GM19025 (cell line): ENCODE results near the gene ANXA5.

Experiments used
- ATAC-seq: cut with Tn5 transposase; IDR thresholded peaks from one replicate; pipeline ENCODE4 v1.9.1; 2021; ENCODE audit warnings: mild to moderate bottlenecking, low read depth, moderate library complexity; ENCODE audit not compliant: unreplicated experiment

The ANXA5 gene

GRCh38 chr4:121712783-121713182 is 16.0 kb upstream of the ANXA5 start:
- ATAC-seq = no peak

- ATAC-seq = no peak
These were observed 15.3 kb upstream of the ANXA5 start for GRCh38 chr4:121712001-121712651.

GRCh38 chr4:121711263-121712000 is 14.7 kb upstream of the ANXA5 start:
- peak; percentile 95 for ATAC-seq

GRCh38 chr4:121709766-121710405 is 13.1 kb upstream of the ANXA5 start:
- ATAC-seq = no peak

GRCh38 chr4:121707344-121707743 is 10.6 kb upstream of the ANXA5 start:
- ATAC-seq = no peak

- peak; percentile 33 for ATAC-seq
These were observed 9.8 kb upstream of the ANXA5 start for GRCh38 chr4:121706595-121707021.

GRCh38 chr4:121705521-121705920 is 8.7 kb upstream of the ANXA5 start:
- ATAC-seq = no peak

GRCh38 chr4:121702136-121702535 is 5.4 kb upstream of the ANXA5 start:
- ATAC-seq = no peak

- no peak for ATAC-seq
These were observed 4.5 kb upstream of the ANXA5 start for GRCh38 chr4:121701263-121701662.

- no peak for ATAC-seq
These were observed 1.5 kb upstream of the ANXA5 start for GRCh38 chr4:121698236-121698671.

GRCh38 chr4:121697564-121697963 is 784 bp upstream of the ANXA5 start:
- no peak for ATAC-seq

GRCh38 chr4:121696170-121696580 is 605 bp downstream of the ANXA5 start:
- ATAC-seq = peak; percentile 14

GRCh38 chr4:121693886-121694285 is 2.9 kb downstream of the ANXA5 start:
- ATAC-seq = no peak

GRCh38 chr4:121693450-121693849 is 3.3 kb downstream of the ANXA5 start:
- no peak for ATAC-seq

GRCh38 chr4:121692261-121692660 is 4.5 kb downstream of the ANXA5 start:
- no peak for ATAC-seq

- no peak for ATAC-seq
These were observed 6.8 kb downstream of the ANXA5 start for GRCh38 chr4:121690001-121690400.

GRCh38 chr4:121688701-121689100 is 8.1 kb downstream of the ANXA5 start:
- ATAC-seq = no peak

- no peak for ATAC-seq
These were observed 8.5 kb downstream of the ANXA5 start for GRCh38 chr4:121688261-121688660.

- ATAC-seq = no peak
These were observed 10.5 kb downstream of the ANXA5 start for GRCh38 chr4:121686255-121686654.

GRCh38 chr4:121685257-121685656 is 11.5 kb downstream of the ANXA5 start:
- ATAC-seq = no peak

- no peak for ATAC-seq
These were observed 12.2 kb downstream of the ANXA5 start for GRCh38 chr4:121684561-121684960.

- ATAC-seq = no peak
These were observed 12.8 kb downstream of the ANXA5 start for GRCh38 chr4:121684016-121684415.
